ENCODE results near the gene PCDH12. TPM values are rescaled to one million over a fixed set of nuclear protein-coding genes. Genes with fewer than 3 reads are reported as not detected.

The PCDH12 gene
- total RNA-seq, 1 experiment from 2014 or later, result not detected

DNA sequence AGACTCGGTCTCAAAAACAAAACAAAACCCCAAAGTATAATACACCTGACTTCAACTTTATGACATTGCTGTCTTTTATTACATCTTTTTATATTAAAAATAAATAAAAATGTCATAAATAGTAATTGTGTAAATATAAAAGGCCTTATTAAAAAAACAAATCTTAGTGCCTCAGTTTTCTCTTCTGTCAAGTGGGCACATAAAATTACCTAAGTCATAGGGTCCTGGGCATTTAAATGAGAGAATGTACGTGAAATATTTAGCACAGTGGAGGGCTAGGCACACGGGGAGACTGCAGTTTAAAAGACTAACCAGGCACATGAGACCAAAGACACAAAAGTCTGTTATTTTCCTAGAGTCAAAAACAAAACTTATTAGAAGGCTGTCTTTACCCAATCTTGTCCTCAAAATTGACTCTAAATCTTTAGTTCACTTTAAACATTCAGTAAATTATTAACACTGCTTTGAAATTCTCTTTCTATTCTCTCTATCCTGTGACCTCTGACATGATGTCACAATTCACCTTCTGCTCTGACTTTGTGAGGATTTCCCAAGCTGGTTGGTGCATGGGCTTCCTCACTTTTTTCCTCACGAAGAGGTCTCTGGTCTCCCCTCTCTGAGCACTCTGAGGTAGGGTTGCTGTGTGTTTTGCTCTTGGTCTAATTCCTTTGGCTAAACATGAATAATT lies 8.4 kb upstream of the PCDH12 start:
- no peak overlapping the region for H3K56ac ChIP-seq (ENCODE audit: insufficient read length, low read depth, low read length)
- H3K14ac ChIP-seq (ENCODE audit: insufficient read depth, low read length), result no peak overlapping the region

More for the DNA sequence above, 8.4 kb upstream of the PCDH12 start:
- Histone ChIP-seq H3K23me2 (ENCODE audit: insufficient read length, low read depth, low read length, poor library complexity, severe bottlenecking) (peaks cover 4% of the 10 kb centered on the region), H3K9ac (ENCODE audit: extremely low read depth, insufficient read length, low read length) (no peak overlapping the region), H3K9me3 (ENCODE audit: control insufficient read depth, low read depth, low read length) (no peaks in the 10 kb centered on the region), H3K27me3 (ENCODE audit: insufficient read depth, low read length) (no peaks in the 10 kb centered on the region), H3K79me1 (ENCODE audit: insufficient read depth, low read depth, low read length, poor library complexity, severe bottlenecking) (no peaks in the 10 kb centered on the region), H3K4ac (ENCODE audit: low read depth, low read length) (no peak overlapping the region), H2BK15ac (ENCODE audit: low read depth, low read length) (no peak overlapping the region), H2BK20ac (ENCODE audit: low read depth, low read length, poor library complexity, severe bottlenecking) (no peak overlapping the region), H3K23ac (ENCODE audit: insufficient read length, low read depth, low read length) (no peak overlapping the region), H2AFZ (ENCODE audit: low read length) (no peak overlapping the region), H2BK120ac (ENCODE audit: low read depth, low read length, poor library complexity, severe bottlenecking) (no peak overlapping the region), H4K20me1 (ENCODE audit: control insufficient read depth, insufficient read depth, insufficient read length) (no peaks in the 10 kb centered on the region), H4K91ac (ENCODE audit: insufficient read length, low read depth, low read length) (no peak overlapping the region), H2AK5ac (ENCODE audit: insufficient read length, low read length) (no peak overlapping the region), H4K5ac (ENCODE audit: insufficient read length, low read depth, low read length) (no peak overlapping the region), H3K18ac (ENCODE audit: insufficient read length, low read depth, low read length) (no peak overlapping the region), H3K4me1 (ENCODE audit: insufficient read depth, low read length) (peaks cover 2% of the 10 kb centered on the region; the same call in 1 of the 2 replicates), H4K8ac (replicated peaks; ENCODE audit: insufficient read length, low read depth, low read length) (no peak overlapping the region), H3T11ph (ENCODE audit: low read length) (no peak overlapping the region), H3K27ac (ENCODE audit: insufficient read length, low read depth, low read length) (no peak overlapping the region), H2BK12ac (ENCODE audit: insufficient read length, low read depth, low read length) (no peak overlapping the region), H3K79me2 (ENCODE audit: insufficient read depth, low read length) (no peaks in the 10 kb centered on the region), H3K4me2 (ENCODE audit: insufficient read depth, insufficient read length, low read length) (no peak overlapping the region), H2BK5ac (ENCODE audit: insufficient read length, low read length) (no peak overlapping the region)
- Mint-ChIP-seq H3K27me3 (ENCODE audit: low read depth) (no peaks in the 10 kb centered on the region), H3K4me1 (peaks cover 18 to 19% of the 10 kb centered on the region in 2 experiments), H3K9me3 (no peaks in the 10 kb centered on the region), H3K36me3 (ENCODE audit: insufficient read depth in 1 of 3, low read depth in 3 of 3) (peaks cover 0 to 2% (median 0%) of the 10 kb centered on the region in 3 experiments; a peak in 1 of 7 replicates), H3K4me3 (no peak overlapping the region), H3K27ac (no peak overlapping the region)
- no CpG with 5 or more reads among the region's 4 CpGs for WGBS (ENCODE audit: extremely low coverage, insufficient read length, low lambda C conversion rate)
- TF ChIP-seq, protein P1, sequence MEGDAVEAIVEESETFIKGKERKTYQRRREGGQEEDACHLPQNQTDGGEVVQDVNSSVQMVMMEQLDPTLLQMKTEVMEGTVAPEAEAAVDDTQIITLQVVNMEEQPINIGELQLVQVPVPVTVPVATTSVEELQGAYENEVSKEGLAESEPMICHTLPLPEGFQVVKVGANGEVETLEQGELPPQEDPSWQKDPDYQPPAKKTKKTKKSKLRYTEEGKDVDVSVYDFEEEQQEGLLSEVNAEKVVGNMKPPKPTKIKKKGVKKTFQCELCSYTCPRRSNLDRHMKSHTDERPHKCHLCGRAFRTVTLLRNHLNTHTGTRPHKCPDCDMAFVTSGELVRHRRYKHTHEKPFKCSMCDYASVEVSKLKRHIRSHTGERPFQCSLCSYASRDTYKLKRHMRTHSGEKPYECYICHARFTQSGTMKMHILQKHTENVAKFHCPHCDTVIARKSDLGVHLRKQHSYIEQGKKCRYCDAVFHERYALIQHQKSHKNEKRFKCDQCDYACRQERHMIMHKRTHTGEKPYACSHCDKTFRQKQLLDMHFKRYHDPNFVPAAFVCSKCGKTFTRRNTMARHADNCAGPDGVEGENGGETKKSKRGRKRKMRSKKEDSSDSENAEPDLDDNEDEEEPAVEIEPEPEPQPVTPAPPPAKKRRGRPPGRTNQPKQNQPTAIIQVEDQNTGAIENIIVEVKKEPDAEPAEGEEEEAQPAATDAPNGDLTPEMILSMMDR (conservative IDR thresholded peaks at IDR 0.05), result no peak
- DNase-seq, result no peak
